K562 (cell line): ENCODE data around the gene RPN1. TPM values are rescaled to one million over a fixed set of nuclear protein-coding genes. Genes with fewer than 3 reads are reported as not detected.

Source experiments
- ADNP ChIP-seq: fragments of 200-800 bp; sonication (Bioruptor generic); IDR thresholded peaks from 2 replicates; pipeline ENCODE4 v1.6.1; 2016; ENCODE audit warnings: missing genetic modification characterization, missing compliant biosample characterization
- FOXA1 ChIP-seq: fragments of 450-650 bp; IDR thresholded peaks from 2 replicates; pipeline ENCODE4 v1.6.1; 2016; ENCODE audit warnings: mild to moderate bottlenecking, borderline replicate concordance
- GABPB2 ChIP-seq: fragments of 250-450 bp; sonication (Bioruptor Pico); conservative IDR thresholded peaks from 2 replicates; pipeline ENCODE4 v1.5.1; 2021; ENCODE audit warnings: mild to moderate bottlenecking
- HCFC1 ChIP-seq: IDR thresholded peaks from 2 replicates; pipeline ENCODE4 v1.6.1; 2012; ENCODE audit warnings: low read depth, low read length, improper control_type of control experiment
- ID3 ChIP-seq, 2 experiments: fragments of 250-450 bp in 1 of 2; fragments of 450-650 bp in 1 of 2; sonication (Bioruptor Pico) in 1 of 2; IDR thresholded peaks; 2 replicates each; pipeline versions ENCODE4 v1.6.1 to v1.8.0; 2016 to 2021; ENCODE audit warnings: mild to moderate bottlenecking in 2 of 2, moderate library complexity in 2 of 2, missing compliant biosample characterization in 1 of 2, missing genetic modification characterization in 1 of 2
- KDM4B ChIP-seq, 2 experiments: fragments of 450-650 bp in 1 of 2; sonication (generic) in 1 of 2; IDR thresholded peaks; 2 replicates each; pipeline ENCODE4 v1.6.1; 2016 to 2017; ENCODE audit warnings: borderline replicate concordance in 2 of 2, antibody characterized with exemption in 1 of 2, low read depth in 1 of 2, mild to moderate bottlenecking in 1 of 2
- MCM7 ChIP-seq, 2 experiments: fragments of 450-650 bp; IDR thresholded peaks; 2 replicates each; pipeline ENCODE4 v1.6.1; 2016 to 2018
- PBX2 ChIP-seq, 2 experiments: IDR thresholded peaks in 1 of 2; conservative IDR thresholded peaks in 1 of 2; 2 replicates each; pipeline ENCODE4 v1.6.1; 2016; ENCODE audit warnings: low read depth in 2 of 2, mild to moderate bottlenecking in 1 of 2, missing compliant biosample characterization in 1 of 2, missing genetic modification characterization in 1 of 2, moderate library complexity in 1 of 2
- PTBP1 ChIP-seq: fragments of 200-400 bp; formaldehyde crosslinking; IDR thresholded peaks from 2 replicates; pipeline ENCODE4 v1.6.1; 2017; ENCODE audit warnings: low read depth, low read length
- RBBP5 ChIP-seq: fragments of 200-600 bp; sonication (generic); IDR thresholded peaks from 2 replicates; pipeline ENCODE4 v1.6.1; 2012; ENCODE audit warnings: borderline replicate concordance, mild to moderate bottlenecking, low read length, control low read depth, inconsistent platforms; ENCODE audit not compliant: insufficient read depth, poor library complexity, severe bottlenecking
- RFX5 ChIP-seq: IDR thresholded peaks from 2 replicates; pipeline ENCODE4 v1.6.1; 2011; ENCODE audit warnings: low read depth, mild to moderate bottlenecking, improper control_type of control experiment, low read length
- RNF2 ChIP-seq: sonication (generic); IDR thresholded peaks from 2 replicates; pipeline ENCODE4 v1.6.1; 2016
- TCF3 ChIP-seq: sonication (generic); formaldehyde crosslinking; IDR thresholded peaks from 2 replicates; pipeline ENCODE4 v1.4.0; 2020; ENCODE audit warnings: mild to moderate bottlenecking, missing genetic modification reagents
- TEAD4 ChIP-seq, 2 experiments: sonication (generic) in 1 of 2; formaldehyde crosslinking in 1 of 2; IDR thresholded peaks; 2 replicates each; pipeline versions ENCODE4 v1.6.1 to v1.8.0; 2012 to 2022; ENCODE audit warnings: borderline replicate concordance in 1 of 2, inconsistent platforms in 1 of 2, low read length in 1 of 2, mild to moderate bottlenecking in 1 of 2, missing genetic modification reagents in 1 of 2
- THRB ChIP-seq: fragments of 450-650 bp; formaldehyde crosslinking; conservative IDR thresholded peaks from 2 replicates; pipeline ENCODE4 v1.4.0; 2022; ENCODE audit warnings: mild to moderate bottlenecking, missing genetic modification characterization
- U2AF2 ChIP-seq: fragments of 200-400 bp; formaldehyde crosslinking; optimal IDR thresholded peaks from 2 replicates; pipeline ENCODE3; 2017; ENCODE audit warnings: low read depth, mild to moderate bottlenecking, low read length
- ZBTB2 ChIP-seq: fragments of 450-650 bp; IDR thresholded peaks from 2 replicates; pipeline ENCODE4 v1.6.1; 2016; ENCODE audit warnings: antibody characterized with exemption
- ZKSCAN1 ChIP-seq: fragments of 150-350 bp; IDR thresholded peaks from 2 replicates; pipeline ENCODE4 v1.6.1; 2016; ENCODE audit warnings: low read depth, low read length
- ZNF134 ChIP-seq: fragments of 250-450 bp; sonication (Bioruptor Pico); conservative IDR thresholded peaks from 2 replicates; pipeline ENCODE4 v1.4.0; 2020
- ZNF408 ChIP-seq: fragments of 250-450 bp; sonication (Bioruptor Pico); IDR thresholded peaks from 2 replicates; pipeline ENCODE4 v1.4.0; 2020; ENCODE audit warnings: low read depth, mild to moderate bottlenecking, moderate library complexity
- ZNF583 ChIP-seq: fragments of 250-450 bp; sonication (Bioruptor Pico); IDR thresholded peaks from 2 replicates; pipeline ENCODE4 v1.4.0; 2020
- ZNF717 ChIP-seq: fragments of 250-450 bp; sonication (Bioruptor Pico); IDR thresholded peaks from 2 replicates; pipeline ENCODE4 v1.5.0; 2021
- ZNF75A ChIP-seq: fragments of 450-650 bp; formaldehyde crosslinking; IDR thresholded peaks from 2 replicates; pipeline ENCODE4 v1.4.0; 2020; ENCODE audit warnings: mild to moderate bottlenecking
- polyA plus RNA-seq, 8 experiments: library from polyadenylated mRNA; depleted of rRNA in 4 of 8; stranded (reverse) in 5 of 8; unstranded in 3 of 8; fragments of >200 nt; fragmentation: Nextera tagmentation in 2 of 8; fragmentation: Illumina TruSeq in 1 of 8; extraction: Ambion mirVana in 2 of 8; extraction: Trizol in 1 of 8; gene quantifications; 2 replicates each; pipeline versions ENCODE4 v1.2.1 to v1.2.3, GENCODE V29; 2011 to 2014; ENCODE audit warnings: inconsistent platforms in 1 of 8, missing spikeins in 1 of 8
- total RNA-seq, 7 experiments: library from RNA; depleted of rRNA in 6 of 7; stranded (reverse); fragments of >200 nt in 6 of 7; fragmentation: Illumina TruSeq in 2 of 7; extraction: Trizol in 2 of 7; gene quantifications; 2 replicates each; pipeline versions ENCODE4 v1.2.1 to v1.2.3, GENCODE V29; 2011 to 2021; ENCODE audit warnings: low replicate concordance in 1 of 7

The RPN1 gene
- total and polyA plus RNA-seq, 9 of the 15 experiments (the other 6 are each of a cell fraction or from before 2014, with no cell fraction given), result 39.5 to 300 (median 148) TPM

GRCh38 chr3:128680603-128681368, 30.2 kb upstream of the RPN1 start (continued):
- TF ChIP-seq RFX5 (no peak), PTBP1 (no peak), GABPB2 (CRISPR knock-in tag) (no peak), RNF2 (peak; percentile 69), FOXA1 (no peak), ZNF75A (CRISPR knock-in tag) (no peak), ZNF408 (CRISPR knock-in tag) (no peak), ZKSCAN1 (no peak), ZBTB2 (peak; percentile 28; the same call in 1 of the 2 replicates), ADNP (tag) (no peak), MCM7 (IDR thresholded peaks at IDR 0.05) (no peak), TEAD4 (IDR thresholded peaks at IDR 0.05; ENCODE audit: low read length) (no peak), TEAD4 (CRISPR knock-in tag; IDR thresholded peaks at IDR 0.05; ENCODE audit: borderline replicate concordance) (no peak), ZNF717 (CRISPR knock-in tag) (no peak), HCFC1 (peak; percentile 67), KDM4B (IDR thresholded peaks at IDR 0.05; ENCODE audit: borderline replicate concordance in 2 of 2, low read depth in 1 of 2) (no peak), ID3 (CRISPR knock-in tag; IDR thresholded peaks at IDR 0.05) (no peak), ID3 (tag; IDR thresholded peaks at IDR 0.05) (peak; percentile 63), RBBP5 (no peak), ZNF583 (CRISPR knock-in tag) (no peak), THRB (CRISPR knock-in tag) (no peak), TCF3 (no peak), PBX2 (CRISPR knock-in tag; IDR thresholded peaks at IDR 0.05; ENCODE audit: low read depth) (no peak; the same call in 1 of the 2 replicates), PBX2 (tag; conservative IDR thresholded peaks at IDR 0.05; ENCODE audit: low read depth) (no peak), ZNF134 (CRISPR knock-in tag) (no peak), U2AF2 (no peak)
